Heart left ventricle (tissue), 13 donors: Measurements from ENCODE around the gene SPATA4.

Source experiments
- POLR2A ChIP-seq, 2 donors: fragments of 450-650 bp; IDR thresholded peaks; one replicate each; pipeline ENCODE4 v1.6.1; 2017; ENCODE audit warnings: antibody characterized with exemption in 2 of 2, mild to moderate bottlenecking in 2 of 2, moderate library complexity in 2 of 2
- TF ChIP-seq, protein P1 (sequence below), 12 donors: fragments of 200-600 bp; sonication (generic) in 4 of 12; IDR thresholded peaks; one replicate each; pipeline versions ENCODE4 v1.5.0 to v1.8.0; 2018 to 2022; ENCODE audit warnings: antibody characterized with exemption in 12 of 12, mild to moderate bottlenecking in 5 of 12
- donor health status: ischemic (EF 13 %, LVEDD 7.1; RV severe dilation, severe dysfunction).
- donor health status: DM: no; HTN: yes; CAD: no.
- donor health status: DM: no; HTN: no; CAD: no.
- donor health status: ischemic (EF 25% LVEDD 6.9; RV normal size, moderate dysfunction).
- donor health status: ischemic (EF 25% LVEDD 5.7; RV mildly dilated, moderate dysfunction).
- donor health status: ischemic (EF 35%, LVEDD 5.7; RV mildly dilated, moderate dysfunction).
- donor health status: nonischemic (EF 11% LVEDD 7.7; RV severe dilation, severe dysfunction).
- donor health status: DM: yes; HTN: yes; CAD: no.
- donor health status: PGD.
- donor health status: ischemic (EF 29% LVEDD 5.4; RV normal size, mild dysfunction).
- donor health status: nonischemic (EF 23%, LVEDD 6.1; RV moderate dilation, normal function).

DNA sequence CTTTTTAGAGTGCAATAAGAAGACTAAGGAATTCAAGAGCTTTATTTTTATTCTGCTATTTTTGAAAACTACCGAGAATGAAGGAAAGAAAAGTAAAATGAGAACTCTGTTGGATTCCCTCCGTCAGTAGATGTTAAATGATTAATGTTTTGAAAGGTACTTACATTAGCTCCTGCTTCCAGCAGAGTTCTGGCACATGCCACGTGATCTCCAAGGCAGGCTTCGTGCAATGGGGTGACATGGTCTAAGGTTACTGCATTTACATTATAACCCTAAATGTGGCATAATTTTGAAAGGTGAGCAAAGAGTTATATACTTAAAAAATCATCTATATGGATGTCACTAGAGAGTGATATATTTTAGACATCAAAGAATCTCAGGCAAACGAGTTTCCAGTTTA is 26.8 kb upstream of the SPATA4 start:
- TF ChIP-seq, protein P1, sequence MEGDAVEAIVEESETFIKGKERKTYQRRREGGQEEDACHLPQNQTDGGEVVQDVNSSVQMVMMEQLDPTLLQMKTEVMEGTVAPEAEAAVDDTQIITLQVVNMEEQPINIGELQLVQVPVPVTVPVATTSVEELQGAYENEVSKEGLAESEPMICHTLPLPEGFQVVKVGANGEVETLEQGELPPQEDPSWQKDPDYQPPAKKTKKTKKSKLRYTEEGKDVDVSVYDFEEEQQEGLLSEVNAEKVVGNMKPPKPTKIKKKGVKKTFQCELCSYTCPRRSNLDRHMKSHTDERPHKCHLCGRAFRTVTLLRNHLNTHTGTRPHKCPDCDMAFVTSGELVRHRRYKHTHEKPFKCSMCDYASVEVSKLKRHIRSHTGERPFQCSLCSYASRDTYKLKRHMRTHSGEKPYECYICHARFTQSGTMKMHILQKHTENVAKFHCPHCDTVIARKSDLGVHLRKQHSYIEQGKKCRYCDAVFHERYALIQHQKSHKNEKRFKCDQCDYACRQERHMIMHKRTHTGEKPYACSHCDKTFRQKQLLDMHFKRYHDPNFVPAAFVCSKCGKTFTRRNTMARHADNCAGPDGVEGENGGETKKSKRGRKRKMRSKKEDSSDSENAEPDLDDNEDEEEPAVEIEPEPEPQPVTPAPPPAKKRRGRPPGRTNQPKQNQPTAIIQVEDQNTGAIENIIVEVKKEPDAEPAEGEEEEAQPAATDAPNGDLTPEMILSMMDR (IDR thresholded peaks at IDR 0.05): no peak
- no peak for TF ChIP-seq POLR2A (IDR thresholded peaks at IDR 0.05)
